Activated CD8-positive, alpha-beta memory T cell treated with anti-CD3 and anti-CD28 coated beads for 48 hours (primary cell): Measurements from ENCODE around the gene MET.

Experiments used
- DNase-seq, 3 experiments: peaks; one replicate each; pipeline ENCODE4 v3.0.0-alpha.2; 2020; ENCODE audit warnings: low read depth in 2 of 3, low spot score in 2 of 3

Gene MET

DNA sequence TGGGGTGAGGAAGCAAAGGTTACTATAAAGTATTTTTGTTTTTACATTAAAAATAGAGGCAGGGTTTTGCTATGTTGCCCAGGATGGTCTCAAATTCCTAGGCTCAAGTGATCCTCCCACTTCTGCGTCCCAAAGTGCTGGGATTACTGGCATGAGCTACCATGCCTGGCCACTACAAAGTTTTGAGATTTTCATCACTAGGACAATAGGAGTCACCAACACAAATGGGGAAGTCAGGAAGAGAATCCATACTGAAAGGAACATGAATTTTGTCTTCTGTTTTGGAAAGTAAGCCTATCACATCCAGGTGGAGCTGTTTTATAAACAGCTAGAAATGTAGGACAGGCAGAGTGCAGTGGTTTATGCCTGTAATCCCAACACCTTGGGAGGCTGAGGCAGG lies 170.4 kb downstream of the MET start:
- no peak for DNase-seq

DNA sequence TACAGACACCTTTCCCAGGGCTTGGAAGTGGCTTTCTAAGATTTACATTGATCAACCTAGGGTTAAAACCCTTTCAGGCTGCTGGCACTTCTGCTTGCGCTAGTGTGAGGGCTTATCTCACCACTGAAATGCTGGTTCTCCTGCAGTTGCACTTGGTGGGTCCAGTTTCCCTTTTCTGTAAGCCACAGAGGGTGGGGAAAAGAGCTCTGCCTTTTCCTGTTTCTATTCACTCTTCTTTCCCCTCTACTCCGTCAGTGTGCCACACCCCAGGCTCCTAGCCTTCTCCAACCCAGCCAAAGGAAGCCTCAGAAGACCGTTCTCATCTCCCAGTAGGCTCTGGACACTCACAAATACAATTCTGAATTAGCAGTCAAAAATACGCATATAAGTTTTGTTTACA lies 171.4 kb downstream of the MET start:
- no peak for DNase-seq
